Ovary (tissue), 3 donors: ENCODE data around the gene KRCC1.

Experiments used
- EP300 ChIP-seq: sonication (generic); formaldehyde crosslinking; IDR thresholded peaks from one replicate; pipeline ENCODE4 v1.6.1; 2017; ENCODE audit warnings: antibody characterized with exemption
- TF ChIP-seq, protein P1 (sequence below), 3 donors: fragments of 450-650 bp in 2 of 3; fragments of 200-600 bp in 1 of 3; IDR thresholded peaks; one replicate each; pipeline versions ENCODE4 v1.5.1 to v1.8.0; 2016 to 2022; ENCODE audit warnings: antibody characterized with exemption in 3 of 3, mild to moderate bottlenecking in 1 of 3
- donor health status: DM: no; HTN: no; CAD: no.

DNA sequence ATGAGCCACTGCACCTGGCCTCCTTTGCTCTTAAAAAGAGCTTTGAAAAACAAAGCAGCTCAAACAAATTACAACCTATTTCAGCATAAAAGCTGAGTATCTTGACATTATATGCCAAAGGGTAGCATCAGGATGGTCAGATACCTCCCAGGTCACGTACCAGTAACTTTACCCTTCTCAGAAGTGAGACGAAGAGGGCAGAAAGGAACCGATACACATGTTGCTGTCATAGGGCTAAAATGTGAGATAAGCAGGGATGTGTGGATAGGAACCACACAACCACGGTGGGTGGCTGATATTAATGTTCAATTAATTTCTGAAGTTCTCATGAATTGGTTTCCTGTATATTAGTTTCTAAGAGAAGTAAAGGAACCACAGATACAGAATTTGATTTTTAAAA, 26.7 kb downstream of the KRCC1 start:
- TF ChIP-seq EP300, result no peak
- TF ChIP-seq, protein P1, sequence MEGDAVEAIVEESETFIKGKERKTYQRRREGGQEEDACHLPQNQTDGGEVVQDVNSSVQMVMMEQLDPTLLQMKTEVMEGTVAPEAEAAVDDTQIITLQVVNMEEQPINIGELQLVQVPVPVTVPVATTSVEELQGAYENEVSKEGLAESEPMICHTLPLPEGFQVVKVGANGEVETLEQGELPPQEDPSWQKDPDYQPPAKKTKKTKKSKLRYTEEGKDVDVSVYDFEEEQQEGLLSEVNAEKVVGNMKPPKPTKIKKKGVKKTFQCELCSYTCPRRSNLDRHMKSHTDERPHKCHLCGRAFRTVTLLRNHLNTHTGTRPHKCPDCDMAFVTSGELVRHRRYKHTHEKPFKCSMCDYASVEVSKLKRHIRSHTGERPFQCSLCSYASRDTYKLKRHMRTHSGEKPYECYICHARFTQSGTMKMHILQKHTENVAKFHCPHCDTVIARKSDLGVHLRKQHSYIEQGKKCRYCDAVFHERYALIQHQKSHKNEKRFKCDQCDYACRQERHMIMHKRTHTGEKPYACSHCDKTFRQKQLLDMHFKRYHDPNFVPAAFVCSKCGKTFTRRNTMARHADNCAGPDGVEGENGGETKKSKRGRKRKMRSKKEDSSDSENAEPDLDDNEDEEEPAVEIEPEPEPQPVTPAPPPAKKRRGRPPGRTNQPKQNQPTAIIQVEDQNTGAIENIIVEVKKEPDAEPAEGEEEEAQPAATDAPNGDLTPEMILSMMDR (IDR thresholded peaks at IDR 0.05), result no peak
